ENCODE results near the gene ACVR2A. TPM values are rescaled to one million over a fixed set of nuclear protein-coding genes. Genes with fewer than 3 reads are reported as not detected.
A peak's percentile ranks its signal among the peaks of the same experiment; 100 is the strongest.

The ACVR2A gene
- total and polyA plus RNA-seq, 2 of the 4 experiments (the other 2 are of a cell fraction) = 1.8 to 6.8 TPM

DNA sequence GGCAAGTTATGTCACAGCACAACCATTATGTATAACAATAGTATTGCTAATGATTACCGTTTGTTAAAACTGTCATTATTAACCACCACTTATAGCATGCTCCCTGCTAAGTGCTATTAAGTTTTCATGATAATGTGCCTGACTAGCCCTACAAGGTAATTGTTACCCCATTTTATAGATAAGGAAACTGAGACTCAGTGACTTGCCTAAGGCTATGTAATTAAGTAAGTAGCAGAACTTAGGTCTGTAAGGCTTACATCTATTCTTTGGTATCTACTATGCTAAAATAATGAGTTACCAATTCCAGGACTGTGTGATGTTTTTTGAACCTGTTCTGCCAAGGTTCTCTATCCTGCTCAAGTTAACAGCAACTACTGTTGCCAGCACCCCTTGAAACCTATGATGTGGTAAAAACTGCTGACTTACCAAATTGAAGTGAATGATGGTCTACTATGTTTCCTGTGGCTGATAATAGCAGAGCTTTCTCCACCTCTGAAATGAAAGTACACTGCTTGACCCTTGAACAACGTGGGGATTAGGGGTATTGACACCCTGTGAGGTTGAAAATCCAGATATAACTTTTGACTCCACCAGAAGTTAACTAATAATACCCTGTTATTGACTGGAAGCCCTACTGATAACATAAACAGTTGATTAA is 18.2 kb downstream of the ACVR2A start:
- ChIA-PET POLR2A (ENCODE audit: unreplicated experiment) (no interaction called here), CTCF (no interaction called here)
- no peak overlapping the region for H3K27ac ChIP-seq (ENCODE audit: insufficient read depth, low read length)
- H4K91ac ChIP-seq (ENCODE audit: insufficient read depth, low read depth, low read length) = no peak overlapping the region
- no CpG with 5 or more reads among the region's 2 CpGs for WGBS, 2 experiments (ENCODE audit: extremely low coverage in 2 of 2, insufficient read length in 1 of 2)
- no peaks in the 10 kb centered on the region for H3K27me3 ChIP-seq (ENCODE audit: control insufficient read depth, insufficient read depth, low read length)
- no peaks in the 10 kb centered on the region for H3K36me3 ChIP-seq (ENCODE audit: control insufficient read depth, insufficient read depth, low read length)
- peaks cover 15 to 41% of the 10 kb centered on the region in 2 experiments for H3K79me1 ChIP-seq (ENCODE audit: low read depth in 1 of 2, low read length in 2 of 2)
- H2BK20ac ChIP-seq (ENCODE audit: low read depth, low read length) = no peak overlapping the region
- H3K18ac ChIP-seq (ENCODE audit: low read depth, low read length) = no peak overlapping the region
- H2BK15ac ChIP-seq (ENCODE audit: low read depth, low read length) = no peak overlapping the region
- H2BK5ac ChIP-seq (ENCODE audit: low read depth, low read length, poor library complexity, severe bottlenecking) = no peak overlapping the region
- dilution Hi-C loops (cut with HindIII; ENCODE audit: low sequenced_read_pairs, unreplicated experiment) (no loop called here), in situ Hi-C loops (cut with MboI; ENCODE audit: low sequenced_read_pairs) (no loop called here), intact Hi-C loops (cut with micrococcal nuclease) (no loop called here)
- H3K56ac ChIP-seq (ENCODE audit: extremely low read depth, insufficient read depth, low read length) = no peak overlapping the region
- no TSS peak for BruUV-seq (replicated peaks)
- no peak overlapping the region for H2AK9ac ChIP-seq (replicated peaks; ENCODE audit: low read depth, low read length, poor library complexity)
- DNase-seq (no peak), ATAC-seq (ENCODE audit: low read depth) (no peak)
- no peak overlapping the region for H3K4me3 ChIP-seq (ENCODE audit: insufficient read depth, low read depth, low read length)
- H2BK120ac ChIP-seq (ENCODE audit: low read depth, low read length) = no peak overlapping the region
- TF ChIP-seq MAFK (IDR thresholded peaks at IDR 0.05; ENCODE audit: low read depth, low read length) = peak; percentile 34; the same call in 1 of the 2 replicates
- TF ChIP-seq CEBPB (IDR thresholded peaks at IDR 0.05; ENCODE audit: low read depth, low read length) = no peak
- no peak overlapping the region for H3K4me2 ChIP-seq (ENCODE audit: low read depth, low read length)
- H4K5ac ChIP-seq (ENCODE audit: low read depth, low read length) = no peak overlapping the region
- no peak overlapping the region for H3K9ac ChIP-seq (ENCODE audit: low read depth, low read length)
- no peaks in the 10 kb centered on the region for H3K4me1 ChIP-seq (ENCODE audit: control insufficient read depth, insufficient read depth, low read length)
- H3K23ac ChIP-seq (ENCODE audit: low read depth, low read length) = no peak overlapping the region
- peaks cover 8% of the 10 kb centered on the region; the same call in 1 of the 2 replicates for H4K20me1 ChIP-seq (ENCODE audit: insufficient read depth, low read length)
- no peak overlapping the region for H4K8ac ChIP-seq (ENCODE audit: low read depth in 2 of 2, low read length in 2 of 2)
- no peaks in the 10 kb centered on the region for H3K9me3 ChIP-seq (ENCODE audit: control insufficient read depth, insufficient read depth, low read length)
- H2AK5ac ChIP-seq (ENCODE audit: low read depth, low read length) = no peak overlapping the region
- no peak overlapping the region for H3K14ac ChIP-seq (replicated peaks; ENCODE audit: low read depth, low read length)
- 0 out of 2 replicates have a peak, but pooled peaks cover 3% of the 10 kb centered on the region for H3K9me1 ChIP-seq (ENCODE audit: insufficient read depth, low read length)
- H3K4ac ChIP-seq (ENCODE audit: low read depth, low read length) = no peak overlapping the region
- H2AFZ ChIP-seq (replicated peaks; ENCODE audit: low read length, poor library complexity) = no peak overlapping the region
